ENCODE data around the gene LAG3. TPM values are rescaled to one million over a fixed set of nuclear protein-coding genes. Genes with fewer than 3 reads are reported as not detected.

The LAG3 gene
- total and polyA plus RNA-seq, 2 experiments from 2014 or later = 3.7 to 4.7 TPM

DNA sequence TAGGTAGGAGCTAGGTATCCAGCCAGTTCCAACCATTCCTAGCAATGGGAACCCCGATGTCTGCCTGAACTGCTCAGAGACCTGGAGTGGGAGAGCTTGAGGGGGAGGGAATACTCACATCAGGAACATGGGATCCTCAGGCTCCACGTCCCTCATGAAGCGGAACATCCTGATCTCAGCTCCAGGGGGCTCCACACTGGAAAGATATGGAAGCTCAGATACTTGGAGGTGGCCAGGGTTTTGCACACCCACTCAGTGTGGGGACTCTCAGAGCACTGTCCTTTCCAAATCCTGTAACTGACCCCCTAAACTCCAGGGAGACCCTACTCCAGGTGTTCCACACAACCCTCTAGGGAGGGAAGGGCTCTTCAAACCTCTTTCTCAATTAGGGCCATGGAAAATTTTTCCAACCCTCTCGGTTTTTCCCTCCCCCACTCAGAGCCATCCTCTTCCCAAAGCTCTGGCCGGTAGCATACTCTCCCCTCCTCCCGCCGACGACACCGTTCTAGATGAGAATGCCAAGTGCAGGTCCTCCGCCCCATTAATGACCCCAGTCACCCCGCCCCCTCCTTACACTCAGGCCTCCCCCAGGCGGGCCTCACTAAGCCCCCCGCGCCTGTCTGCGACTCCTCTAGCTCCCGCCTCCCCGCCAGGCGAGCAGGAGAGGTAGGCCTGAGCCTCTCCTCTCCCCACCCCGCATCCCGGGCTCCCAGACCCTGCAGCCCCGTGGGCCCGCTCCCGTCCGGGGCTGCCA, 20.0 kb upstream of the LAG3 start:
- DNase-seq (ENCODE audit: low spot score) (peak; percentile 79), ATAC-seq (peak; percentile 36)
- Mint-ChIP-seq H3K36me3 (ENCODE audit: low read depth) (peaks cover 48% of the 10 kb centered on the region), H3K27ac (peak overlapping the region; percentile 93), H3K4me1 (peaks cover 22% of the 10 kb centered on the region), H3K27me3 (ENCODE audit: insufficient read depth, low read depth, poor library complexity) (peaks cover 20% of the 10 kb centered on the region), H3K4me3 (peak overlapping the region; percentile 91), H3K9me3 (no peaks in the 10 kb centered on the region)
- TF ChIP-seq NANOG (IDR thresholded peaks at IDR 0.05; ENCODE audit: borderline replicate concordance) (no peak), POLR2AphosphoS5 (IDR thresholded peaks at IDR 0.05; ENCODE audit: low read depth) (no peak)
- TF ChIP-seq, protein P1, sequence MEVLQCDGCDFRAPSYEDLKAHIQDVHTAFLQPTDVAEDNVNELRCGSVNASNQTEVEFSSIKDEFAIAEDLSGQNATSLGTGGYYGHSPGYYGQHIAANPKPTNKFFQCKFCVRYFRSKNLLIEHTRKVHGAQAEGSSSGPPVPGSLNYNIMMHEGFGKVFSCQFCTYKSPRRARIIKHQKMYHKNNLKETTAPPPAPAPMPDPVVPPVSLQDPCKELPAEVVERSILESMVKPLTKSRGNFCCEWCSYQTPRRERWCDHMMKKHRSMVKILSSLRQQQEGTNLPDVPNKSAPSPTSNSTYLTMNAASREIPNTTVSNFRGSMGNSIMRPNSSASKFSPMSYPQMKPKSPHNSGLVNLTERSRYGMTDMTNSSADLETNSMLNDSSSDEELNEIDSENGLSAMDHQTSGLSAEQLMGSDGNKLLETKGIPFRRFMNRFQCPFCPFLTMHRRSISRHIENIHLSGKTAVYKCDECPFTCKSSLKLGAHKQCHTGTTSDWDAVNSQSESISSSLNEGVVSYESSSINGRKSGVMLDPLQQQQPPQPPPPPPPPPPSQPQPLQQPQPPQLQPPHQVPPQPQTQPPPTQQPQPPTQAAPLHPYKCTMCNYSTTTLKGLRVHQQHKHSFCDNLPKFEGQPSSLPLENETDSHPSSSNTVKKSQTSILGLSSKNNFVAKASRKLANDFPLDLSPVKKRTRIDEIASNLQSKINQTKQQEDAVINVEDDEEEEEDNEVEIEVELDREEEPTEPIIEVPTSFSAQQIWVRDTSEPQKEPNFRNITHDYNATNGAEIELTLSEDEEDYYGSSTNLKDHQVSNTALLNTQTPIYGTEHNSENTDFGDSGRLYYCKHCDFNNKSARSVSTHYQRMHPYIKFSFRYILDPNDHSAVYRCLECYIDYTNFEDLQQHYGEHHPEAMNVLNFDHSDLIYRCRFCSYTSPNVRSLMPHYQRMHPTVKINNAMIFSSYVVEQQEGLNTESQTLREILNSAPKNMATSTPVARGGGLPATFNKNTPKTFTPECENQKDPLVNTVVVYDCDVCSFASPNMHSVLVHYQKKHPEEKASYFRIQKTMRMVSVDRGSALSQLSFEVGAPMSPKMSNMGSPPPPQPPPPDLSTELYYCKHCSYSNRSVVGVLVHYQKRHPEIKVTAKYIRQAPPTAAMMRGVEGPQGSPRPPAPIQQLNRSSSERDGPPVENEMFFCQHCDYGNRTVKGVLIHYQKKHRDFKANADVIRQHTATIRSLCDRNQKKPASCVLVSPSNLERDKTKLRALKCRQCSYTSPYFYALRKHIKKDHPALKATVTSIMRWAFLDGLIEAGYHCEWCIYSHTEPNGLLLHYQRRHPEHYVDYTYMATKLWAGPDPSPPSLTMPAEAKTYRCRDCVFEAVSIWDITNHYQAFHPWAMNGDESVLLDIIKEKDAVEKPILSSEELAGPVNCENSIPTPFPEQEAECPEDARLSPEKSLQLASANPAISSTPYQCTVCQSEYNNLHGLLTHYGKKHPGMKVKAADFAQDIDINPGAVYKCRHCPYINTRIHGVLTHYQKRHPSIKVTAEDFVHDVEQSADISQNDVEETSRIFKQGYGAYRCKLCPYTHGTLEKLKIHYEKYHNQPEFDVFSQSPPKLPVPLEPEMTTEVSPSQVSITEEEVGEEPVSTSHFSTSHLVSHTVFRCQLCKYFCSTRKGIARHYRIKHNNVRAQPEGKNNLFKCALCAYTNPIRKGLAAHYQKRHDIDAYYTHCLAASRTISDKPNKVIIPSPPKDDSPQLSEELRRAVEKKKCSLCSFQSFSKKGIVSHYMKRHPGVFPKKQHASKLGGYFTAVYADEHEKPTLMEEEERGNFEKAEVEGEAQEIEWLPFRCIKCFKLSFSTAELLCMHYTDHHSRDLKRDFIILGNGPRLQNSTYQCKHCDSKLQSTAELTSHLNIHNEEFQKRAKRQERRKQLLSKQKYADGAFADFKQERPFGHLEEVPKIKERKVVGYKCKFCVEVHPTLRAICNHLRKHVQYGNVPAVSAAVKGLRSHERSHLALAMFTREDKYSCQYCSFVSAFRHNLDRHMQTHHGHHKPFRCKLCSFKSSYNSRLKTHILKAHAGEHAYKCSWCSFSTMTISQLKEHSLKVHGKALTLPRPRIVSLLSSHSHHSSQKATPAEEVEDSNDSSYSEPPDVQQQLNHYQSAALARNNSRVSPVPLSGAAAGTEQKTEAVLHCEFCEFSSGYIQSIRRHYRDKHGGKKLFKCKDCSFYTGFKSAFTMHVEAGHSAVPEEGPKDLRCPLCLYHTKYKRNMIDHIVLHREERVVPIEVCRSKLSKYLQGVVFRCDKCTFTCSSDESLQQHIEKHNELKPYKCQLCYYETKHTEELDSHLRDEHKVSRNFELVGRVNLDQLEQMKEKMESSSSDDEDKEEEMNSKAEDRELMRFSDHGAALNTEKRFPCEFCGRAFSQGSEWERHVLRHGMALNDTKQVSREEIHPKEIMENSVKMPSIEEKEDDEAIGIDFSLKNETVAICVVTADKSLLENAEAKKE (CRISPR knock-in tag; IDR thresholded peaks at IDR 0.05) = no peak
- TF ChIP-seq, protein P2, sequence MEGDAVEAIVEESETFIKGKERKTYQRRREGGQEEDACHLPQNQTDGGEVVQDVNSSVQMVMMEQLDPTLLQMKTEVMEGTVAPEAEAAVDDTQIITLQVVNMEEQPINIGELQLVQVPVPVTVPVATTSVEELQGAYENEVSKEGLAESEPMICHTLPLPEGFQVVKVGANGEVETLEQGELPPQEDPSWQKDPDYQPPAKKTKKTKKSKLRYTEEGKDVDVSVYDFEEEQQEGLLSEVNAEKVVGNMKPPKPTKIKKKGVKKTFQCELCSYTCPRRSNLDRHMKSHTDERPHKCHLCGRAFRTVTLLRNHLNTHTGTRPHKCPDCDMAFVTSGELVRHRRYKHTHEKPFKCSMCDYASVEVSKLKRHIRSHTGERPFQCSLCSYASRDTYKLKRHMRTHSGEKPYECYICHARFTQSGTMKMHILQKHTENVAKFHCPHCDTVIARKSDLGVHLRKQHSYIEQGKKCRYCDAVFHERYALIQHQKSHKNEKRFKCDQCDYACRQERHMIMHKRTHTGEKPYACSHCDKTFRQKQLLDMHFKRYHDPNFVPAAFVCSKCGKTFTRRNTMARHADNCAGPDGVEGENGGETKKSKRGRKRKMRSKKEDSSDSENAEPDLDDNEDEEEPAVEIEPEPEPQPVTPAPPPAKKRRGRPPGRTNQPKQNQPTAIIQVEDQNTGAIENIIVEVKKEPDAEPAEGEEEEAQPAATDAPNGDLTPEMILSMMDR (conservative IDR thresholded peaks at IDR 0.05; ENCODE audit: low read depth in 2 of 2) = peak; percentile 25 to 40; a peak in 3 of 4 replicates
- H3K79me2 ChIP-seq (replicated peaks; ENCODE audit: insufficient read depth) = peaks cover 24% of the 10 kb centered on the region
- peak overlapping the region; percentile 98 for H3K4me2 ChIP-seq
- no peaks in the 10 kb centered on the region for H3K27me3 ChIP-seq (ENCODE audit: insufficient read depth)
- H3K9me2 ChIP-seq (ENCODE audit: insufficient read depth) = no peaks in the 10 kb centered on the region
- peaks cover 9% of the 10 kb centered on the region; the same call in 1 of the 2 replicates for H3F3A ChIP-seq (replicated peaks; ENCODE audit: low read depth)
- no peak overlapping the region for H2AFZ ChIP-seq
- H3K36me3 ChIP-seq (ENCODE audit: insufficient read depth) = peaks cover 35% of the 10 kb centered on the region
- 0 out of 2 replicates have a peak overlapping the region, but pooled peaks have one; percentile 99 for H3K27ac ChIP-seq (ENCODE audit: low read depth)
- peaks cover 17% of the 10 kb centered on the region for H3K4me1 ChIP-seq (ENCODE audit: insufficient read depth)
- peak overlapping the region; percentile 97 for H3K4me3 ChIP-seq
- peaks cover 15% of the 10 kb centered on the region; the same call in 1 of the 2 replicates for H4K20me1 ChIP-seq (replicated peaks; ENCODE audit: insufficient read depth)
